ENCODE data around the gene ACTR1A.

ACTR1A gene

GRCh38 chr10:102434394-102435132 is 67.9 kb downstream of the ACTR1A start:
- in situ Hi-C loops (cut with HindIII; ENCODE audit: low pct_unique_long_range_greater_than_20kb, low sequenced_read_pairs), result no loop called here
- no peak for DNase-seq (ENCODE audit: low read depth in 1 of 2, low spot score in 1 of 2)
- TF ChIP-seq JUND (IDR thresholded peaks at IDR 0.05; ENCODE audit: low read depth), result no peak

DNA sequence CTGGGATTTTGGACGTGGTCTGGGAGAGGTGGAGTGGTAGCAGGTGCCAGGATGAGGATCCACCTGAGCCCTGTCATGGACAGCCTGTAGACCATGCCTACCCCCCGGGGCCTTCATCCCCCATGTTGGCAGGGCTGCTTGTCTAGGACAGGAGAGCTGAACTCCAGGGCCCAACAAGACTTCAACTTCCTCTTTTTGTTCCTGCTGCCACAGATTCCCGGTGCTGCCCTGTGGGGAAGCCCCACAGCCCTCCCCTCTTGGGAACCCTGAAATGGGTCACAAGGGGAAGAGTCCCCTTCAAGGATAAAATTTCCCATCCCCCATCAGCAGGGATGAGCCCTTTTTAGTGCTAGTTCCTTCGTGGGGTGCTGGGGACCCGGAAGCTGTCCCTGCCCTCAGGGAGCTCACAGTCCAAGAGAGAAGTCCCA is 68.9 kb downstream of the ACTR1A start:
- TF ChIP-seq JUND (IDR thresholded peaks at IDR 0.05; ENCODE audit: low read depth), result no peak
- no peak for DNase-seq (ENCODE audit: low read depth in 1 of 2, low spot score in 1 of 2)
- in situ Hi-C loops (cut with HindIII; ENCODE audit: low pct_unique_long_range_greater_than_20kb, low sequenced_read_pairs), result no loop called here

DNA sequence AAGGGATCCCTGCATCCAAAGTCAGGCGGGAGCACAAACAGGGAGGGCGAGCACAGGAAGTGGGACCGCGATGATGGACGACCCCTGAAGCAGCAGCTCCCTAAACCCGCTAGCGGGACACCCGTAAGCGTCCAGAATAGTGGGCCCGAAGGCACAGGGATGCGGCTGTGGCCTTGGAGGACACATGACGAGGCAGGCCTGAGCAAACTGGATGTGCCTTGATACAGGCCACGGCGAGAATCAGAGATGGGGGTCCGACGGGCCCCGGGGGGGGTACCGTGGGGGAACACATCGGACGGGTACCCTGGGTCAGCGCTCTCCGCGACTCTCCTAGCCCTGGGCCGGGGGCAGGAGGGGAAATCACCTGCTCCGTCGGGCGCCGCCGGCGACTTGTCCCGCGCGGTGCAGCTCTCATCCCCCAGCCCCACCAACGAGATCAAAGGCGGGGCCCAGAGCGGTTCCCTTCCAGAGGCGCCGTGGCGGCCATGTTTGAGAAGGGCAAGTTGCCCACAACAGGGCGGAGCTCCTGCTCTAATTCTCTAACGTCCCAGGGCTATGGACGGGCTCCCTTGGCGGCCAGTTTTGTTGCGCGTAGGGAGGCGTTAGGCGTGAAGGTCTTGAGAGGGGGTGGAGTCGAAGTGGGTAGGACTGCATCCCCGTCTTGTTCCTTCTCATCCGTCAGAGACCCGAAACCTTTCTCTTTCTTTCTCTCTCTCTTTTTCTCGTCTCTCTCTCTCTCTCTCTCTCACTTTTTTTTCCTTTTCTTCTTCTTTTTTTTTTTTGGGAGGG is 70.2 kb downstream of the ACTR1A start, which contains the start of gene CUEDC2:
CUEDC2 (minus strand) TSS at position 413 of the 789 bp plus-strand sequence. CDS start 7,386 bp downstream, outside the sequence.
- peak; percentile 96 to 99 for DNase-seq (ENCODE audit: low read depth in 1 of 2, low spot score in 1 of 2)
- in situ Hi-C loops (cut with HindIII; ENCODE audit: low pct_unique_long_range_greater_than_20kb, low sequenced_read_pairs), result no loop called here
- no peak for TF ChIP-seq JUND (IDR thresholded peaks at IDR 0.05; ENCODE audit: low read depth)

DNA sequence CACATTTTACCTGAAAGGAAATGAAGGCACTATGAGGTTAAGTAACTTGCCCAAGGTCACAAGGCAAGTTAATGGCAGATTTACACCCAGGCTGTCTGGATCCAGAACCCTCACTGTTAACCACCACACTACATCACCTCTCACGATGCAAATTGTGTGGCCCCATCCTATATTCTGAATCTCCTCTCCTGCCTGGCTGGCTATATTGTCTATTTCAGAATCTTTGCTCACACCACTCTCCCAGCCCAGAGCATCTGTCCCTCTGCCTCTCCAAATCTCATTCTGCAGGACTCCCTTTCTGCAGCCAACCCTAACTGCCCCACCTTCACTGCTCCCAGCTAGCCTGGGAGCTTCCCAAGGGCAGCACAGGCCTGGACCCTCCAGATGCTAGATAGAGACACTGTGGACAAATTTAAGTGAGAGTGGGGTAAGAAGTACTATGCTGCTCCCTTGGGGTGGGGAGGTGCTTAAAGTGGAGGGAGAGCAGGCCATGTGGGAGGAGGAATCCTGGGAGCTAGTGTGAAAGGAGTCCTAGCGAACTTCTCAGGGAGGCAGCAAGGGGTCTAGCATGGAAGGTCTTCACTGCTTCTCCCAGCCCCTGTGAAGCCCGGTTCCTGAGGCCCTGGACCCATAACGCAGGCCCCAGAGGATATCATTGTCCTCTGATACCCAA is 70.9 kb downstream of the ACTR1A start:
- DNase-seq (ENCODE audit: low read depth in 1 of 2, low spot score in 1 of 2), result peak in 1 of 2 experiments; percentile 46
- no peak for TF ChIP-seq JUND (IDR thresholded peaks at IDR 0.05; ENCODE audit: low read depth)
- in situ Hi-C loops (cut with HindIII; ENCODE audit: low pct_unique_long_range_greater_than_20kb, low sequenced_read_pairs), result no loop called here

DNA sequence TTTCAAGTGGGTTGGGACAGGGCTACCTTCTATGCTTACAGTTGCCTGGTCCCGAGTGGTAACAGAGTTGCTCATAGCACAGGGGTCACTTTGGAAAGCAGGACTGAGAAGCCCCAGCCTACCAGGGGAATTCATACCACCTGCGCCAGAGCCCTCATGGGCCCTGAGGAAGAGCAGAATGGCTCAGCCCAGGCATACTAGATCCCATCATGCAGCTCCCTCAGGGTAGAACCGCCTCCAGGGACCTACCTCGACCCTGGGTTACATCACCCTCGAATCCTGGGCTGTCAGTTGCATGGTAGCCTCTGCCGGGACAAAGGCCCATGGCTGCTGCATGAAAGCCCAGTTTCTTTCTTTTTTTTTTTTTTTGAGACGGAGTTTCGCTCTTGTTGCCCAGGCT is 73.0 kb downstream of the ACTR1A start:
- no peak for TF ChIP-seq JUND (IDR thresholded peaks at IDR 0.05; ENCODE audit: low read depth)
- no peak for DNase-seq (ENCODE audit: low read depth in 1 of 2, low spot score in 1 of 2)
- in situ Hi-C loops (cut with HindIII; ENCODE audit: low pct_unique_long_range_greater_than_20kb, low sequenced_read_pairs), result no loop called here

Data from T47D (cell line).